CD14-positive monocyte (primary cell): ENCODE measurements around the gene SLC12A4. TPM values are rescaled to one million over a fixed set of nuclear protein-coding genes. Genes with fewer than 3 reads are reported as not detected.

ENCODE experiments used
- DNase-seq, 3 donors: peaks; one replicate each; pipeline ENCODE4 v3.0.0-alpha.2; 2011 to 2022
- H2AFZ ChIP-seq: 2 replicates; pipeline ENCODE4 v1.6.0; 2012; ENCODE audit warnings: mild to moderate bottlenecking, low read depth, low read length, inconsistent platforms; ENCODE audit not compliant: insufficient read depth, poor library complexity, severe bottlenecking
- H3K27ac ChIP-seq, 2 donors: 1 replicate in 1 of 2; 2 replicates in 1 of 2; pipeline ENCODE4 v1.5.1; 2012 to 2013; ENCODE audit warnings: low read length in 2 of 2, control low read depth in 1 of 2, inconsistent platforms in 1 of 2, low read depth in 1 of 2, mild to moderate bottlenecking in 1 of 2
- H3K27me3 ChIP-seq, 2 donors: one replicate each; pipeline versions ENCODE4 v1.6.0 to v1.6.1; 2011 to 2013; ENCODE audit warnings: low read length in 2 of 2; ENCODE audit not compliant: control insufficient read depth in 2 of 2, insufficient read depth in 2 of 2
- H3K36me3 ChIP-seq, 2 donors: replicated peaks in 1 of 2; 1 replicate in 1 of 2; 2 replicates in 1 of 2; pipeline versions ENCODE4 v1.5.1 to v1.6.1; 2012 to 2013; ENCODE audit warnings: low read length in 2 of 2, control low read depth in 1 of 2, inconsistent platforms in 1 of 2, mild to moderate bottlenecking in 1 of 2; ENCODE audit not compliant: insufficient read depth in 2 of 2, control insufficient read depth in 1 of 2
- H3K4me1 ChIP-seq, 2 donors: 1 replicate in 1 of 2; 2 replicates in 1 of 2; pipeline versions ENCODE4 v1.5.1 to v1.6.1; 2012 to 2013; ENCODE audit warnings: low read length in 2 of 2, control low read depth in 1 of 2, inconsistent platforms in 1 of 2, mild to moderate bottlenecking in 1 of 2, moderate library complexity in 1 of 2; ENCODE audit not compliant: insufficient read depth in 2 of 2, control insufficient read depth in 1 of 2
- H3K4me2 ChIP-seq: replicated peaks from 2 replicates; pipeline ENCODE3; 2012; ENCODE audit warnings: low read length, moderate library complexity, mild to moderate bottlenecking; ENCODE audit not compliant: poor library complexity, severe bottlenecking; ENCODE audit errors: extremely low read depth
- H3K4me3 ChIP-seq, 3 experiments: fragments of 200-600 bp in 1 of 3; sonication (generic) in 1 of 3; replicated peaks in 1 of 3; 1 replicate in 2 of 3; 2 replicates in 1 of 3; pipeline ENCODE4 v1.5.1; 2011 to 2013; ENCODE audit warnings: low read length in 3 of 3, mild to moderate bottlenecking in 3 of 3, control low read depth in 2 of 3, low read depth in 2 of 3, inconsistent platforms in 1 of 3, moderate library complexity in 1 of 3
- H3K79me2 ChIP-seq: 2 replicates; pipeline ENCODE4 v1.6.0; 2012; ENCODE audit warnings: mild to moderate bottlenecking, control low read depth, inconsistent platforms, low read length, moderate library complexity; ENCODE audit not compliant: insufficient read depth
- H3K9ac ChIP-seq: 2 replicates; pipeline ENCODE4 v1.6.0; 2017; ENCODE audit warnings: low read length, mild to moderate bottlenecking; ENCODE audit not compliant: insufficient read depth, poor library complexity, severe bottlenecking
- H3K9me3 ChIP-seq, 2 donors: replicated peaks in 1 of 2; 1 replicate in 1 of 2; 2 replicates in 1 of 2; pipeline versions ENCODE4 v1.5.1 to v1.6.1; 2012 to 2013; ENCODE audit warnings: low read length in 2 of 2, control low read depth in 1 of 2; ENCODE audit not compliant: control insufficient read depth in 1 of 2, insufficient read depth in 1 of 2
- H4K20me1 ChIP-seq: 2 replicates; pipeline ENCODE4 v1.6.0; 2012; ENCODE audit warnings: mild to moderate bottlenecking, low read length, control low read depth, moderate library complexity; ENCODE audit not compliant: insufficient read depth
- H3K27ac Mint-ChIP-seq, 7 donors: one replicate each; pipeline ENCODE4 v1.8.0; 2020; ENCODE audit warnings: mild to moderate bottlenecking in 7 of 7, mixed read lengths in 7 of 7, moderate library complexity in 6 of 7, inconsistent platforms in 2 of 7
- H3K27me3 Mint-ChIP-seq, 3 donors: one replicate each; pipeline ENCODE4 v1.8.0; 2021 to 2022; ENCODE audit warnings: low read depth in 3 of 3, mild to moderate bottlenecking in 3 of 3, mixed read lengths in 3 of 3, moderate library complexity in 3 of 3, inconsistent platforms in 1 of 3
- H3K36me3 Mint-ChIP-seq, 2 donors: one replicate each; pipeline ENCODE4 v1.8.0; 2020; ENCODE audit warnings: mixed read lengths in 2 of 2, inconsistent platforms in 1 of 2, mild to moderate bottlenecking in 1 of 2
- H3K4me1 Mint-ChIP-seq: one replicate; pipeline ENCODE4 v1.8.0; 2020; ENCODE audit warnings: mild to moderate bottlenecking, mixed read lengths
- H3K4me3 Mint-ChIP-seq, 2 donors: one replicate each; pipeline ENCODE4 v1.8.0; 2020; ENCODE audit warnings: mild to moderate bottlenecking in 2 of 2, mixed read lengths in 2 of 2, moderate library complexity in 1 of 2
- H3K9me3 Mint-ChIP-seq, 7 donors: one replicate each; pipeline ENCODE4 v1.8.0; 2020 to 2022; ENCODE audit warnings: mixed read lengths in 7 of 7, mild to moderate bottlenecking in 6 of 7, moderate library complexity in 6 of 7, inconsistent platforms in 2 of 7
- WGBS: methylation state at CpG from one replicate; pipeline ENCODE4 v1.1.5; 2013; ENCODE audit warnings: missing lambda C conversion rate; ENCODE audit not compliant: insufficient coverage; 5-methylcytosine and 5-hydroxymethylcytosine counted together
- intact Hi-C, 2 donors: fragments of 100-400 bp; cut with micrococcal nuclease; formaldehyde crosslinking; loops; one replicate each; pipeline versions ENCODE4 v1.15.0 to v1.15.1; 2023
- polyA plus RNA-seq, 3 donors: library from polyadenylated mRNA; depleted of rRNA in 1 of 3; unstranded in 2 of 3; stranded (reverse) in 1 of 3; fragments of 300-500 nt in 2 of 3; fragments of >200 nt in 1 of 3; fragmentation: Illumina TruSeq in 2 of 3; gene quantifications; 1 replicate in 2 of 3; 2 replicates in 1 of 3; pipeline ENCODE4 v1.2.3, GENCODE V29; 2012 to 2021
- TF ChIP-seq, protein P1 (sequence below): fragments of 200-600 bp; IDR thresholded peaks from one replicate; pipeline ENCODE4 v1.8.0; 2022; ENCODE audit warnings: antibody characterized with exemption, mild to moderate bottlenecking

The SLC12A4 gene
- polyA plus RNA-seq, 3 donors, result 7.3 to 57.2 (median 7.7) TPM

- H3K9ac ChIP-seq, result no peak overlapping the region
- Mint-ChIP-seq H3K4me1 (no peaks in the 10 kb centered on the region), H3K9me3 (peaks cover 0 to 3% (median 0%) of the 10 kb centered on the region in 7 donors), H3K27me3 (peaks cover 0 to 1% (median 0%) of the 10 kb centered on the region in 3 donors), H3K27ac (peak overlapping the region in 1 of 7 donors; percentile 17), H3K4me3 (no peak overlapping the region), H3K36me3 (peaks cover 13 to 40% of the 10 kb centered on the region in 2 donors)
- WGBS, result 100% methylated on average over 1 of the region's 4 CpGs
- H3K27ac ChIP-seq, result no peak overlapping the region
- H3K27me3 ChIP-seq, result no peaks in the 10 kb centered on the region
- H3K36me3 ChIP-seq, result peaks cover 18 to 39% of the 10 kb centered on the region in 2 donors
- intact Hi-C loops, result no loop called here
- no peaks in the 10 kb centered on the region for H3K9me3 ChIP-seq
- no peak overlapping the region for H2AFZ ChIP-seq
- H3K79me2 ChIP-seq, result peaks cover 46% of the 10 kb centered on the region
- H3K4me1 ChIP-seq, result no peaks in the 10 kb centered on the region
- DNase-seq, result no peak
- no peak overlapping the region for H3K4me2 ChIP-seq
- TF ChIP-seq, protein P1, sequence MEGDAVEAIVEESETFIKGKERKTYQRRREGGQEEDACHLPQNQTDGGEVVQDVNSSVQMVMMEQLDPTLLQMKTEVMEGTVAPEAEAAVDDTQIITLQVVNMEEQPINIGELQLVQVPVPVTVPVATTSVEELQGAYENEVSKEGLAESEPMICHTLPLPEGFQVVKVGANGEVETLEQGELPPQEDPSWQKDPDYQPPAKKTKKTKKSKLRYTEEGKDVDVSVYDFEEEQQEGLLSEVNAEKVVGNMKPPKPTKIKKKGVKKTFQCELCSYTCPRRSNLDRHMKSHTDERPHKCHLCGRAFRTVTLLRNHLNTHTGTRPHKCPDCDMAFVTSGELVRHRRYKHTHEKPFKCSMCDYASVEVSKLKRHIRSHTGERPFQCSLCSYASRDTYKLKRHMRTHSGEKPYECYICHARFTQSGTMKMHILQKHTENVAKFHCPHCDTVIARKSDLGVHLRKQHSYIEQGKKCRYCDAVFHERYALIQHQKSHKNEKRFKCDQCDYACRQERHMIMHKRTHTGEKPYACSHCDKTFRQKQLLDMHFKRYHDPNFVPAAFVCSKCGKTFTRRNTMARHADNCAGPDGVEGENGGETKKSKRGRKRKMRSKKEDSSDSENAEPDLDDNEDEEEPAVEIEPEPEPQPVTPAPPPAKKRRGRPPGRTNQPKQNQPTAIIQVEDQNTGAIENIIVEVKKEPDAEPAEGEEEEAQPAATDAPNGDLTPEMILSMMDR, result no peak
- no peak overlapping the region for H3K4me3 ChIP-seq
- peaks cover 51% of the 10 kb centered on the region for H4K20me1 ChIP-seq
These were observed 65.6 kb downstream of the SLC12A4 start for GRCh38 chr16:67902831-67903230.

GRCh38 chr16:67901734-67902133 lies 66.7 kb downstream of the SLC12A4 start:
- no peak overlapping the region for H3K27ac Mint-ChIP-seq
- H3K4me3 Mint-ChIP-seq, result no peak overlapping the region
- intact Hi-C loops, result no loop called here
- H3K4me3 ChIP-seq, result no peak overlapping the region
- peaks cover 0 to 3% (median 0%) of the 10 kb centered on the region in 7 donors for H3K9me3 Mint-ChIP-seq
- H3K4me2 ChIP-seq, result no peak overlapping the region
- no peak overlapping the region for H2AFZ ChIP-seq
- H3K9ac ChIP-seq, result no peak overlapping the region
- TF ChIP-seq, protein P1, result no peak
- H3K36me3 ChIP-seq, result peaks cover 15 to 39% of the 10 kb centered on the region in 2 donors
- DNase-seq, result no peak
- H4K20me1 ChIP-seq, result peaks cover 57% of the 10 kb centered on the region
- no peaks in the 10 kb centered on the region for H3K27me3 ChIP-seq
- H3K79me2 ChIP-seq, result peaks cover 57% of the 10 kb centered on the region
- WGBS, result no CpG with 5 or more reads among the region's 5 CpGs
- H3K4me1 Mint-ChIP-seq, result peaks cover 3% of the 10 kb centered on the region
- peaks cover 0 to 1% (median 0%) of the 10 kb centered on the region in 3 donors for H3K27me3 Mint-ChIP-seq
- no peaks in the 10 kb centered on the region for H3K4me1 ChIP-seq
- H3K36me3 Mint-ChIP-seq, result peaks cover 18 to 45% of the 10 kb centered on the region in 2 donors
- H3K27ac ChIP-seq, result no peak overlapping the region
- H3K9me3 ChIP-seq, result no peaks in the 10 kb centered on the region
